ENCODE results near the gene DTX1. TPM values are rescaled to one million over a fixed set of nuclear protein-coding genes. Genes with fewer than 3 reads are reported as not detected.

Gene DTX1
- total RNA-seq, 1 donor from 2014 or later, result 62.8 TPM

DNA sequence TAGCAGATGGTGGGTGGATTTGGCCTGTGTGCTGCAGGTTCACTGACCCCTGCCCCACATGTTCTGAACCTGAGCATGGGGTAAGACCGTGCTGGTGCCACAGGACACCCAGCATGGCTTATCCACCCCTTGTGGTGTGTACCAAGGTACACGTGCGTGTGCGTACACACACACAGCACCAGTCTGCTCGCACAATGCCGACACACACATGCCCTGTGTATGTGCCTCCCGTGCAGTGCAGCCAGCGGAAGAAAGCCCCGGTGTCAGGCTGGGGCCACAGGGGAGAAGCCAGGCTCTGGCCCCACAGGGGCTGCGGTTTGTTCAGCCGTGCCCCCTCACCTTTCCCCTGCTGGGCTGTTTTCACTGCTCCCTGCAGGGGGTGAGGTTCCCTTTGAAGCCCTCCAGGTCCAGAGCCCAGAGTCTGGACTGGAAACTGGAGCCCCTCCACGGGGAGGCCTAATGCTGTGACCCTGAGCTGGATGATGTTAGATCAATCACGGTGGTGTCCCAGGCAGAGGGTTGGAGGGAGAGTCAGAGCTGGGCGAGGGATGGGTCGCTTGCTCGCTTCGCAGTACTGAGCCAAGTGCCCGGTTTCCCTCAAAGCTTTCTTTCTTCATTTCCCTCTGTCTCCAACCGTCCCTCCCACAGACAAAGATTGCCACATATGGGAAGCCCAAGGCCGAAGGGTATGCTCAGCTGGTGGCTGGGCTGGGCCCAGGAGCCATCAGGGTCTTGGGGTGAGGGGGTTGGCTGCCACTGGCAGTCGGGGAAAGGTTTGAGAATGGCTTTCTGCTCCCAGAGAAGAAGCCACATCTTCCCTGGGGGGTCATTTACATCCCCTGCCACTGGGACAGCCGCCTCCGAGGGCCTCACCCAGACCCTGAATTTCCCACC lies 6.2 kb downstream of the DTX1 start:
- H3K27me3 Mint-ChIP-seq (ENCODE audit: unreplicated experiment), result peaks cover 7% of the 10 kb centered on the region
- no peaks in the 10 kb centered on the region for H3K9me3 Mint-ChIP-seq (ENCODE audit: unreplicated experiment)
- peak overlapping the region; percentile 37 for H3K4me3 Mint-ChIP-seq (ENCODE audit: unreplicated experiment)
- no peak overlapping the region for H3K27ac Mint-ChIP-seq (ENCODE audit: unreplicated experiment)
- DNase-seq (ENCODE audit: low spot score), result no peak
- H3K4me1 Mint-ChIP-seq (ENCODE audit: unreplicated experiment), result peaks cover 4% of the 10 kb centered on the region
- H3K36me3 Mint-ChIP-seq (ENCODE audit: low read depth, unreplicated experiment), result peaks cover 5% of the 10 kb centered on the region
- TF ChIP-seq, protein P1, sequence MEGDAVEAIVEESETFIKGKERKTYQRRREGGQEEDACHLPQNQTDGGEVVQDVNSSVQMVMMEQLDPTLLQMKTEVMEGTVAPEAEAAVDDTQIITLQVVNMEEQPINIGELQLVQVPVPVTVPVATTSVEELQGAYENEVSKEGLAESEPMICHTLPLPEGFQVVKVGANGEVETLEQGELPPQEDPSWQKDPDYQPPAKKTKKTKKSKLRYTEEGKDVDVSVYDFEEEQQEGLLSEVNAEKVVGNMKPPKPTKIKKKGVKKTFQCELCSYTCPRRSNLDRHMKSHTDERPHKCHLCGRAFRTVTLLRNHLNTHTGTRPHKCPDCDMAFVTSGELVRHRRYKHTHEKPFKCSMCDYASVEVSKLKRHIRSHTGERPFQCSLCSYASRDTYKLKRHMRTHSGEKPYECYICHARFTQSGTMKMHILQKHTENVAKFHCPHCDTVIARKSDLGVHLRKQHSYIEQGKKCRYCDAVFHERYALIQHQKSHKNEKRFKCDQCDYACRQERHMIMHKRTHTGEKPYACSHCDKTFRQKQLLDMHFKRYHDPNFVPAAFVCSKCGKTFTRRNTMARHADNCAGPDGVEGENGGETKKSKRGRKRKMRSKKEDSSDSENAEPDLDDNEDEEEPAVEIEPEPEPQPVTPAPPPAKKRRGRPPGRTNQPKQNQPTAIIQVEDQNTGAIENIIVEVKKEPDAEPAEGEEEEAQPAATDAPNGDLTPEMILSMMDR (IDR thresholded peaks at IDR 0.05; ENCODE audit: unreplicated experiment), result no peak

DNA sequence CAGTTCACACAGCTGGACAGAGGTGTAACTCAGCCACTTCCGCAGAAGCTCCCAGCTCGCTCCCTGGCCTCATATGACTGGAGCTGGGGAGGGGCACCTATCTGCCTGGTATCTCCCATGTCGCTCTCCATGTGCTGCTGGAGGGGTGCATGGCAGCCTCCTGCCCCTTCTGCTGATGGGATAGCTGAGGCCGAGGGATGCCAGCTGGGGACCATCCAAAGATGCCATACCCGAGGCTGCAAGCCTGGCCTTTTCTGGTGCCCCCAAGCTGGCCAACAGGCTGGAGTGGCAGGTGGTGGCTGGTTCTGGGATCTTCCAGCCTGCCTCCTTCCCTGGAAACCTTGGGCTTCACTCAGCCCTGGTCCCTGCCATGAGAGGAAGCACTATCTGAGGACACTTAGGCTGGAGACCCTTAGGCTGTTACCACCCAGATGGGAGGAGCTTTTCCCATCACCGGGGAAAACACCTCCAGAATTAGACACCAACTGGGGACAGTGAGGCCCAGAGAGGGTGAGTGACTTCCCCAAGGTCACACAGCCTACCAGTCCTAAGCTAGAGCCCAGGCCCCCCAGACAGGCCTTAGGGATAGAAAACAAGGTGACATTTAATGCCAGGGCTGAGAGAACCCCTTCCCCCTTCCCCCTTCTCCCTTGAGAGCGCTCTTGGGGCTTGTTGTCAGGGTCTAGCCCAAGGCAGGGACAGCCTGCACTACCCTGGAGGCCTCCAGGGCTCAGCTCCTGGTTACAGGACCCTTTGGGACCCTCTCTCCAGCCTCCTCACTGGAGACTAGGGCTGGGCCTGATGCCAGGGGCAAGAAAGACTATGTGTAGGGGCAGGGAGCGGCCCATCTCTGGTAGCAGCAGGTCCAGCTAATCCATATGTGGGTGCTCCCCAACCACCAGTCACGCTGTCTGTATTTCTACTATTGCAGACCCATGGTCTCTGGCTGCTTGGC lies 7.1 kb downstream of the DTX1 start:
- no peak overlapping the region for H3K27ac Mint-ChIP-seq (ENCODE audit: unreplicated experiment)
- peaks cover 4% of the 10 kb centered on the region for H3K4me1 Mint-ChIP-seq (ENCODE audit: unreplicated experiment)
- peaks cover 5% of the 10 kb centered on the region for H3K36me3 Mint-ChIP-seq (ENCODE audit: low read depth, unreplicated experiment)
- TF ChIP-seq, protein P1 (IDR thresholded peaks at IDR 0.05; ENCODE audit: unreplicated experiment), result no peak
- no peak overlapping the region for H3K4me3 Mint-ChIP-seq (ENCODE audit: unreplicated experiment)
- DNase-seq (ENCODE audit: low spot score), result no peak
- H3K9me3 Mint-ChIP-seq (ENCODE audit: unreplicated experiment), result no peaks in the 10 kb centered on the region
- H3K27me3 Mint-ChIP-seq (ENCODE audit: unreplicated experiment), result peaks cover 7% of the 10 kb centered on the region

DNA sequence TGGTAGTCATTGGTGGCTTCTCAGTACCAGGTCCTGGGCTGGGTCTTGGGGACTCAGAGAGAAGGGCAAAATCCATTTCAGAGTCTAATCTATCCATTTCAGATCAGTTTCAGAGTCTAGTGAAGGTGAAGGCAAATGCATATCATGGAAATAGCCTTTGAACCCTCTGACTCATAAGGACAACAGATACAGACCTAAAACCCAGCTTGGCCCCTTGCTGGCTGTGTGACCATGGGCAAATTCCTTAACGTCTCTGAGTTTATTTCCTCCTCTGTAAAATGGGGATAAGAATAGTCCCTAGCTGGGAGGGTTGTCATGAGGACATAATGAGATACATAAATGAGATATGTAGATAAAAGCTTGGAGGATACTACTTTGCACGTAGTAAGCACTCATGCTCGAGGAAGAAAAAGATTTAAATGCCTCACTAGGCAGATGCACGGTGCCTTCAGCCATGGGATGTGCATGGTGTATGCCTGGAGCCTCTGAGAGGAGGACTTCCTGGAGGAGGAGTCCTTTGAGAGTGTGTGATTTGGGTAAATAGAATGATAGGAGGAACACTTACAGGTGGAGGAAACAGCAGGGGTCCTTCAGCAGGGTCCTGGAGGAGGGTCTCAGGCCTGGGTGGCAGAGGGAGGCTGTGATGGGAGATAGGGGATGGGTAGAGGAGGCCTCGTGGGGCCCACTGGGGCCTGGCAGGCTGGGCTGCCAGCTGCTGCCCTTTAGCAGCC lies 8.0 kb downstream of the DTX1 start:
- Mint-ChIP-seq H3K4me3 (ENCODE audit: unreplicated experiment) (no peak overlapping the region), H3K27ac (ENCODE audit: unreplicated experiment) (no peak overlapping the region), H3K4me1 (ENCODE audit: unreplicated experiment) (peaks cover 4% of the 10 kb centered on the region), H3K36me3 (ENCODE audit: low read depth, unreplicated experiment) (peaks cover 5% of the 10 kb centered on the region), H3K9me3 (ENCODE audit: unreplicated experiment) (no peaks in the 10 kb centered on the region), H3K27me3 (ENCODE audit: unreplicated experiment) (peaks cover 7% of the 10 kb centered on the region)
- DNase-seq (ENCODE audit: low spot score), result no peak
- TF ChIP-seq, protein P1 (IDR thresholded peaks at IDR 0.05; ENCODE audit: unreplicated experiment), result no peak

DNA sequence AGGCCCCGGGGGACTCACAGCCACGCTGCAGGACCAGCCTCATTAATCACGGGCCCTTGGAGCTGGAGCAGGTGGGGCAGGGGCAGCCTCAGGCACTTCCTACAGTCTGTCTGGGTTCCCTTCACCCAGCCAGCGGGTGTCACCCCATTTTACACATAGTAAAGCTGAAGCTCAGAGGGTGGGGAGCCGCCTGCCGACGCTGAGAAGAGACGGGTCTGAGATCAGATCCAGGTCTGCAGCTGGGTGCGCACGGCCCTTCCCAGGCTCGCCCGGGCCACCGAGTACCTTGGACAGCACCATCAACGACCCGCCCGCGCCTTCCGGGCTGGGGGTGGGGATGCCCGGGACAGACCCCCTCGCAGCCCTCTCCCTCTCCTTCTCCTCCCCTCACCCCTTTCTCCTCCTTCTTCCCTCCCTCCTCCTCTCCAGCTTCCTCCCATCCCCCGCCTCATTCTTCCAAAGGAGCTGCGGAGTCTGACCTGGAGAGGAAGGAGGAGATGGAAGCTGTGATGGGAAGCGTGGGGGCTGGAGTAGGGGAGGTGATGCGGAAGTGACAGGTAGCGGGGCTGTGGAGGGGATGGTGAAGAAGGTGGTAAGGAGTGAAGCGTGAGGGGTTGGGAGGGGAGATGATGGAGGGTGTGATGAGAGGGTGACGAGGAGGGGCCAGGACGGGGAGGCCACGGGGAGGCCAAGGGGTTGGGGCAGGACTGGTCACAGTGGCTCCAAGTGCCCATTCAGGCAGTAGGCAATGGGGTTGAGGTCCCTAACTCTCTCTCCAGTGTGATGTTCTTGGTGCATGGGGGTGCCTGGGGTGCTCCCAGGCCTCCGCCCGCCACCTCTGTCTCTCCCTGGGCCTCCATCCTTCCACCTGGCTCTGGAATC lies 8.8 kb downstream of the DTX1 start:
- peaks cover 7% of the 10 kb centered on the region for H3K27me3 Mint-ChIP-seq (ENCODE audit: unreplicated experiment)
- H3K9me3 Mint-ChIP-seq (ENCODE audit: unreplicated experiment), result no peaks in the 10 kb centered on the region
- TF ChIP-seq, protein P1 (IDR thresholded peaks at IDR 0.05; ENCODE audit: unreplicated experiment), result no peak
- no peak overlapping the region for H3K27ac Mint-ChIP-seq (ENCODE audit: unreplicated experiment)
- peaks cover 5% of the 10 kb centered on the region for H3K36me3 Mint-ChIP-seq (ENCODE audit: low read depth, unreplicated experiment)
- no peak overlapping the region for H3K4me3 Mint-ChIP-seq (ENCODE audit: unreplicated experiment)
- peak; percentile 67 for DNase-seq (ENCODE audit: low spot score)
- peaks cover 4% of the 10 kb centered on the region for H3K4me1 Mint-ChIP-seq (ENCODE audit: unreplicated experiment)
